Endothelial cell of umbilical vein (primary cell): Measurements from ENCODE around the gene SEPTIN10. TPM values are rescaled to one million over a fixed set of nuclear protein-coding genes. Genes with fewer than 3 reads are reported as not detected.

Experiments used
- BruUV-seq: library from RNA; stranded (reverse); fragments of 400-500 nt; replicated peaks from 2 replicates; lab custom pipeline; 2021; lab: Mats Ljungman, UMichigan
- CTCF ChIA-PET: fragments of 300-600, 350-600 bp; sonication (Branson Sonifier 250); formaldehyde crosslinking; loops from one replicate; lab custom pipeline; 2021; ENCODE audit warnings: antibody characterized with exemption, inconsistent platforms; lab: Charles Lee
- POLR2A ChIA-PET: fragments of 300-600, 350-600 bp; sonication (Branson Sonifier 250); formaldehyde crosslinking; loops from one replicate; lab custom pipeline; 2021; ENCODE audit warnings: antibody characterized with exemption, inconsistent platforms; lab: Charles Lee
- DNase-seq: peaks from one replicate; pipeline ENCODE4 v3.0.0-alpha.2; 2011; ENCODE audit warnings: low read depth, low spot score
- FAIRE-seq: peaks from 2 replicates; lab custom pipeline; 2011; peaks lifted over from hg19 to GRCh38; lab: Jason Lieb, UNC
- H2AFZ ChIP-seq: 2 replicates; pipeline ENCODE4 v1.6.0; 2012; ENCODE audit warnings: low read depth, low read length, control low read depth, inconsistent platforms
- H3K27ac ChIP-seq: 2 replicates; pipeline ENCODE4 v1.5.1; 2011; ENCODE audit warnings: low read depth, mild to moderate bottlenecking, control low read depth, low read length, moderate library complexity; ENCODE audit not compliant: insufficient read depth
- H3K27me3 ChIP-seq, 2 experiments: 2 replicates each; pipeline versions ENCODE4 v1.6.0 to v1.6.1; 2011; ENCODE audit warnings: low read length in 2 of 2, mixed read lengths in 1 of 2; ENCODE audit not compliant: control insufficient read depth in 2 of 2, insufficient read depth in 2 of 2
- H3K36me3 ChIP-seq, 2 experiments: 2 replicates in 1 of 2; 3 replicates in 1 of 2; pipeline ENCODE4 v1.5.1; 2011; ENCODE audit warnings: low read length in 2 of 2, mild to moderate bottlenecking in 1 of 2, moderate library complexity in 1 of 2; ENCODE audit not compliant: control insufficient read depth in 2 of 2, insufficient read depth in 2 of 2; ENCODE audit errors: extremely low read depth in 1 of 2
- H3K4me1 ChIP-seq: 3 replicates; pipeline ENCODE4 v1.5.1; 2011; ENCODE audit warnings: mild to moderate bottlenecking, low read length; ENCODE audit not compliant: control insufficient read depth, insufficient read depth; ENCODE audit errors: extremely low read depth
- H3K4me2 ChIP-seq: 2 replicates; pipeline ENCODE4 v1.6.1; 2011; ENCODE audit warnings: low read length, control low read depth, mixed read lengths; ENCODE audit not compliant: insufficient read depth
- H3K4me3 ChIP-seq, 3 experiments: fragments of 200-600 bp in 1 of 3; sonication (generic), shearing (Covaris generic) in 1 of 3; replicated peaks in 1 of 3; 2 replicates each; pipeline ENCODE4 v1.5.1; 2011 to 2016; ENCODE audit warnings: control low read depth in 3 of 3, low read length in 3 of 3, mild to moderate bottlenecking in 2 of 3, inconsistent platforms in 1 of 3, low read depth in 1 of 3, moderate library complexity in 1 of 3; ENCODE audit not compliant: insufficient read depth in 1 of 3
- H3K79me2 ChIP-seq: 2 replicates; pipeline ENCODE4 v1.6.0; 2012; ENCODE audit warnings: low read length, inconsistent platforms; ENCODE audit not compliant: control insufficient read depth, insufficient read depth
- H3K9ac ChIP-seq: replicated peaks from 2 replicates; pipeline ENCODE3; 2011; ENCODE audit warnings: low read length, control low read depth; ENCODE audit not compliant: insufficient read depth; ENCODE audit errors: extremely low read depth
- H3K9me1 ChIP-seq: replicated peaks from 3 replicates; pipeline ENCODE4 v1.6.0; 2011; ENCODE audit warnings: mild to moderate bottlenecking, low read length; ENCODE audit not compliant: control insufficient read depth, insufficient read depth; ENCODE audit errors: extremely low read depth
- H3K9me3 ChIP-seq: replicated peaks from 2 replicates; pipeline ENCODE4 v1.5.1; 2012; ENCODE audit warnings: low read length, inconsistent platforms; ENCODE audit not compliant: control insufficient read depth, insufficient read depth
- H4K20me1 ChIP-seq: replicated peaks from 2 replicates; pipeline ENCODE3; 2011; ENCODE audit warnings: mild to moderate bottlenecking, low read length; ENCODE audit not compliant: control insufficient read depth, insufficient read depth; ENCODE audit errors: extremely low read depth
- CTCF ChIP-seq, 2 donors: IDR thresholded peaks; 1 replicate in 1 of 2; 2 replicates in 1 of 2; pipeline ENCODE4 v1.5.1; 2011; ENCODE audit warnings: low read length in 2 of 2, mild to moderate bottlenecking in 2 of 2, moderate library complexity in 2 of 2, control low read depth in 1 of 2, inconsistent platforms in 1 of 2, low read depth in 1 of 2; ENCODE audit not compliant: insufficient read depth in 1 of 2; ENCODE audit errors: extremely low read depth in 1 of 2
- EZH2 ChIP-seq: IDR thresholded peaks from 2 replicates; pipeline ENCODE4 v1.6.1; 2012; ENCODE audit warnings: borderline replicate concordance, low read depth, mild to moderate bottlenecking, moderate library complexity, low read length, inconsistent platforms; ENCODE audit not compliant: severe bottlenecking
- FOS ChIP-seq: IDR thresholded peaks from 2 replicates; pipeline ENCODE4 v1.6.1; 2011; ENCODE audit warnings: mild to moderate bottlenecking, low read length, moderate library complexity, borderline replicate concordance; ENCODE audit not compliant: insufficient read depth
- GATA2 ChIP-seq: IDR thresholded peaks from 2 replicates; pipeline ENCODE4 v1.7.0; 2011; ENCODE audit warnings: low read depth, mild to moderate bottlenecking, moderate library complexity, mixed read lengths, low read length; ENCODE audit not compliant: insufficient read length, insufficient read depth
- JUN ChIP-seq: IDR thresholded peaks from 2 replicates; pipeline ENCODE4 v1.6.1; 2011; ENCODE audit warnings: borderline replicate concordance, low read depth; ENCODE audit not compliant: insufficient read length, insufficient read depth
- MAX ChIP-seq: IDR thresholded peaks from 2 replicates; pipeline ENCODE4 v1.6.1; 2011; ENCODE audit not compliant: insufficient read depth, insufficient read length
- MYC ChIP-seq: IDR thresholded peaks from one replicate; pipeline ENCODE4 v1.6.1; 2011; ENCODE audit warnings: mild to moderate bottlenecking, low read depth, low read length
- POLR2A ChIP-seq: IDR thresholded peaks from 2 replicates; pipeline ENCODE4 v1.6.1; 2012; ENCODE audit warnings: low read depth, mild to moderate bottlenecking, control low read depth, low read length
- POLR2AphosphoS5 ChIP-seq: IDR thresholded peaks from 2 replicates; pipeline ENCODE4 v1.6.1; 2012; ENCODE audit warnings: low read depth, mild to moderate bottlenecking, control low read depth, low read length, moderate library complexity; ENCODE audit not compliant: insufficient read depth
- dilution Hi-C: fragments of 300-500 bp; cut with MboI; formaldehyde crosslinking; loops from one replicate; pipeline ENCODE4 v1.15.0; 2019; ENCODE audit warnings: low sequenced_read_pairs; ENCODE audit not compliant: extremely low pct_ligation_motif_present
- intact Hi-C: fragments of 100-400 bp; cut with micrococcal nuclease; formaldehyde crosslinking; loops from one replicate; pipeline ENCODE4 v1.10.0; 2022
- polyA plus RNA-seq, 4 experiments: library from polyadenylated mRNA; depleted of rRNA in 3 of 4; stranded (reverse) in 3 of 4; unstranded in 1 of 4; fragments of >200 nt; gene quantifications; 2 replicates each; pipeline versions ENCODE4 v1.2.1 to v1.2.3, GENCODE V29; 2011 to 2012; ENCODE audit warnings: missing spikeins in 1 of 4
- total RNA-seq: library from RNA; stranded (reverse); gene quantifications from 2 replicates; pipeline ENCODE4 v1.2.3, GENCODE V29; 2021

SEPTIN10 gene
- total and polyA plus RNA-seq, 2 donors (not counting 3 experiments of a cell fraction or from before 2014, with no cell fraction given): 26.1 to 121 TPM

- H4K20me1 ChIP-seq: no peaks in the 10 kb centered on the region
- ChIA-PET POLR2A (no interaction called here), CTCF (interaction anchor here (1.3 to 7.7 kb wide), 6 partner anchors 10 to 378 kb away, joined by 3 to 163 read pairs (median 4); partner anchors contain the start of gene SH3RF3)
- H3K9me1 ChIP-seq: no peaks in the 10 kb centered on the region
- H3K79me2 ChIP-seq: no peaks in the 10 kb centered on the region
- H3K9ac ChIP-seq: no peak overlapping the region
- no peak overlapping the region for H3K4me3 ChIP-seq
- no peaks in the 10 kb centered on the region for H3K36me3 ChIP-seq
- no TSS peak for BruUV-seq
- DNase-seq (no peak), FAIRE-seq (no peak)
- H3K27me3 ChIP-seq: no peaks in the 10 kb centered on the region
- dilution Hi-C loops: no loop called here
- intact Hi-C loops: no loop called here
- no peaks in the 10 kb centered on the region for H3K4me1 ChIP-seq
- H3K4me2 ChIP-seq: no peak overlapping the region
- H3K27ac ChIP-seq: no peak overlapping the region
- no peak overlapping the region for H2AFZ ChIP-seq
- H3K9me3 ChIP-seq: no peaks in the 10 kb centered on the region
- TF ChIP-seq GATA2: no peak
- TF ChIP-seq MYC: no peak
- TF ChIP-seq JUN: no peak
- no peak for TF ChIP-seq POLR2AphosphoS5
- no peak for TF ChIP-seq POLR2A
- TF ChIP-seq EZH2: no peak
- no peak for TF ChIP-seq FOS
- TF ChIP-seq CTCF (IDR thresholded peaks at IDR 0.05; ENCODE audit: extremely low read depth in 1 of 2, insufficient read depth in 1 of 2, low read depth in 1 of 2, low read length in 2 of 2): no peak
- no peak for TF ChIP-seq MAX
Measured at GRCh38 chr2:109507217-109507616, 106.5 kb downstream of the SEPTIN10 start.
